PFSK-1 (cell line): ENCODE results near the gene GABARAPL2.

Source experiments
- FOXP2 ChIP-seq: optimal IDR thresholded peaks from 2 replicates; pipeline ENCODE3; 2011; ENCODE audit warnings: borderline replicate concordance, control low read depth, inconsistent platforms; ENCODE audit not compliant: insufficient read depth; ENCODE audit errors: extremely low read length, extremely low read depth
- POLR2AphosphoS5 ChIP-seq: IDR thresholded peaks from 2 replicates; pipeline ENCODE4 v1.6.1; 2012; ENCODE audit warnings: low read depth, mild to moderate bottlenecking, control low read depth, low read length, moderate library complexity
- REST ChIP-seq, 2 experiments: IDR thresholded peaks; 2 replicates each; pipeline versions ENCODE4 v1.6.1 to v1.8.0; 2011 to 2012; ENCODE audit warnings: low read depth in 2 of 2, low read length in 2 of 2, control low read depth in 1 of 2, inconsistent platforms in 1 of 2, mild to moderate bottlenecking in 1 of 2, moderate library complexity in 1 of 2; ENCODE audit not compliant: insufficient read depth in 1 of 2
- SIN3A ChIP-seq: IDR thresholded peaks from 2 replicates; pipeline ENCODE4 v1.6.1; 2012; ENCODE audit warnings: mild to moderate bottlenecking, low read length, moderate library complexity, borderline replicate concordance; ENCODE audit not compliant: insufficient read depth
- TAF1 ChIP-seq: IDR thresholded peaks from 2 replicates; pipeline ENCODE4 v1.6.1; 2012; ENCODE audit warnings: low read length, control low read depth, borderline replicate concordance; ENCODE audit not compliant: insufficient read depth

GRCh38 chr16:75614066-75614897, 48.1 kb downstream of the GABARAPL2 start:
- no peak for TF ChIP-seq REST (IDR thresholded peaks at IDR 0.05; ENCODE audit: insufficient read depth in 1 of 2, low read depth in 2 of 2, low read length in 2 of 2)
- no peak for TF ChIP-seq TAF1
- no peak for TF ChIP-seq POLR2AphosphoS5
- no peak for TF ChIP-seq SIN3A
- no peak for TF ChIP-seq FOXP2
